H1 (cell line): Measurements from ENCODE around the gene ZNF225.

Experiments used
- ATF3 ChIP-seq: IDR thresholded peaks from 2 replicates; pipeline ENCODE4 v1.6.1; 2011; ENCODE audit warnings: low read depth, mild to moderate bottlenecking, low read length; ENCODE audit not compliant: insufficient read depth
- EP300 ChIP-seq, 2 experiments: IDR thresholded peaks; 1 replicate in 1 of 2; 2 replicates in 1 of 2; pipeline ENCODE4 v1.6.1; 2011 to 2012; ENCODE audit warnings: low read depth in 2 of 2, low read length in 2 of 2, mild to moderate bottlenecking in 2 of 2, borderline replicate concordance in 1 of 2, inconsistent platforms in 1 of 2, moderate library complexity in 1 of 2
- GTF2F1 ChIP-seq: IDR thresholded peaks from 2 replicates; pipeline ENCODE4 v1.6.1; 2012; ENCODE audit warnings: low read depth, low read length, improper control_type of control experiment, borderline replicate concordance
- POLR2A ChIP-seq, 2 experiments: IDR thresholded peaks; 1 replicate in 1 of 2; 2 replicates in 1 of 2; pipeline ENCODE4 v1.6.1; 2011; ENCODE audit warnings: low read depth in 2 of 2, low read length in 2 of 2, mild to moderate bottlenecking in 2 of 2; ENCODE audit errors: control extremely low read depth in 1 of 2
- RAD21 ChIP-seq, 2 experiments: IDR thresholded peaks in 1 of 2; conservative IDR thresholded peaks in 1 of 2; 2 replicates each; pipeline ENCODE4 v1.6.1; 2011; ENCODE audit warnings: low read depth in 2 of 2, low read length in 2 of 2, improper control_type of control experiment in 1 of 2, inconsistent platforms in 1 of 2, mild to moderate bottlenecking in 1 of 2, moderate library complexity in 1 of 2
- RFX5 ChIP-seq: IDR thresholded peaks from 2 replicates; pipeline ENCODE4 v1.6.1; 2011; ENCODE audit warnings: low read depth, low read length, improper control_type of control experiment, borderline replicate concordance
- SP2 ChIP-seq: IDR thresholded peaks from 2 replicates; pipeline ENCODE4 v1.6.1; 2012; ENCODE audit warnings: mild to moderate bottlenecking, low read length, inconsistent platforms
- USF2 ChIP-seq: IDR thresholded peaks from 2 replicates; pipeline ENCODE4 v1.6.1; 2011; ENCODE audit warnings: low read length, improper control_type of control experiment
- YY1 ChIP-seq: IDR thresholded peaks from 2 replicates; pipeline ENCODE4 v1.6.1; 2011; ENCODE audit warnings: low read depth, mild to moderate bottlenecking, low read length
- TF ChIP-seq, protein P1 (sequence below), 3 experiments: IDR thresholded peaks; 1 replicate in 2 of 3; 2 replicates in 1 of 3; pipeline versions ENCODE4 v1.5.1 to v1.6.1; 2011; ENCODE audit warnings: low read length in 3 of 3, mild to moderate bottlenecking in 3 of 3, inconsistent platforms in 2 of 3, low read depth in 1 of 3, moderate library complexity in 1 of 3; ENCODE audit not compliant: insufficient read depth in 1 of 3; ENCODE audit errors: control extremely low read depth in 1 of 3

DNA sequence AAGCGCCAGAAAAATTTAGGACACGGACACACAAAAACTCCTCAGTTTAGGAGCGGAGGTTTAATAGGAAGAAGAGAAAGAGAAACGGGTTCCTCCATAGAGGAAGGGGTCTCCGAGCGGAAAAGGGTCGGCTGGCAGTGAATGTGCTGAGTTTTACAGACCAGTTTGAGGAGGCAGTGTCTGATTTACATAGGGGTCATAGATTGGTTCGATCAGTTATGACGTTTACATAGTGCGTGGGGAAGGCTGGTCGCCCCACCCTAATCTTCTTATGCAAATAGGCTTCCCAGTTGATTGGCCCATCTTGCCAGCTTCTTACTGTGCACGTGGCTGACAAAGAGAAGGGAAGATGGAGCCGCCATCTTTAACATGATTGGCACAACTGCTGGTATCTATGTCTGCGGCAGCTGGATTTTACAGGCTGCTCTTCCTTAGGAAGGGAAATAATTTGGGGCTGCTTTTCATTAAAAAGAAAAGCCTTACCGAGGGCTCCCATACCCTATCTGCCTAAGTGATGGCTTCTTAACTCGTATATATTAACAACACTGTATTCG is 1.2 kb upstream of the ZNF225 start:
- TF ChIP-seq SP2, result no peak
- TF ChIP-seq, protein P1, sequence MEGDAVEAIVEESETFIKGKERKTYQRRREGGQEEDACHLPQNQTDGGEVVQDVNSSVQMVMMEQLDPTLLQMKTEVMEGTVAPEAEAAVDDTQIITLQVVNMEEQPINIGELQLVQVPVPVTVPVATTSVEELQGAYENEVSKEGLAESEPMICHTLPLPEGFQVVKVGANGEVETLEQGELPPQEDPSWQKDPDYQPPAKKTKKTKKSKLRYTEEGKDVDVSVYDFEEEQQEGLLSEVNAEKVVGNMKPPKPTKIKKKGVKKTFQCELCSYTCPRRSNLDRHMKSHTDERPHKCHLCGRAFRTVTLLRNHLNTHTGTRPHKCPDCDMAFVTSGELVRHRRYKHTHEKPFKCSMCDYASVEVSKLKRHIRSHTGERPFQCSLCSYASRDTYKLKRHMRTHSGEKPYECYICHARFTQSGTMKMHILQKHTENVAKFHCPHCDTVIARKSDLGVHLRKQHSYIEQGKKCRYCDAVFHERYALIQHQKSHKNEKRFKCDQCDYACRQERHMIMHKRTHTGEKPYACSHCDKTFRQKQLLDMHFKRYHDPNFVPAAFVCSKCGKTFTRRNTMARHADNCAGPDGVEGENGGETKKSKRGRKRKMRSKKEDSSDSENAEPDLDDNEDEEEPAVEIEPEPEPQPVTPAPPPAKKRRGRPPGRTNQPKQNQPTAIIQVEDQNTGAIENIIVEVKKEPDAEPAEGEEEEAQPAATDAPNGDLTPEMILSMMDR (IDR thresholded peaks at IDR 0.05; ENCODE audit: control extremely low read depth in 1 of 3, insufficient read depth in 1 of 3, low read depth in 1 of 3, low read length in 3 of 3), result no peak
- peak; percentile 81 to 93 for TF ChIP-seq POLR2A (IDR thresholded peaks at IDR 0.05; ENCODE audit: control extremely low read depth in 1 of 2, low read depth in 2 of 2, low read length in 2 of 2)
- TF ChIP-seq GTF2F1, result no peak
- TF ChIP-seq EP300 (IDR thresholded peaks at IDR 0.05; ENCODE audit: borderline replicate concordance in 1 of 2, low read depth in 2 of 2, low read length in 2 of 2), result no peak
- TF ChIP-seq YY1, result peak; percentile 92
- TF ChIP-seq RFX5, result no peak
- no peak for TF ChIP-seq ATF3
- no peak for TF ChIP-seq RAD21 (IDR thresholded peaks at IDR 0.05 in 1 of 2, conservative IDR thresholded peaks at IDR 0.05 in 1 of 2; ENCODE audit: low read depth in 2 of 2, low read length in 2 of 2)
- TF ChIP-seq USF2, result peak; percentile 24; the same call in 1 of the 2 replicates
